Left renal pelvis (tissue), 4 donors: ENCODE measurements around the gene GGACT. TPM values are rescaled to one million over a fixed set of nuclear protein-coding genes. Genes with fewer than 3 reads are reported as not detected.

Experiments used
- DNase-seq, 4 donors: peaks; one replicate each; pipeline ENCODE4 v3.0.0-alpha.2; 2013; ENCODE audit warnings: low read depth in 4 of 4, low spot score in 3 of 4
- polyA plus RNA-seq, 4 donors: library from polyadenylated mRNA; unstranded; fragments of 120-200 nt; gene quantifications; one replicate each; pipeline ENCODE4 v1.2.1, GENCODE V29; 2013; ENCODE audit not compliant: insufficient read length in 4 of 4

Gene GGACT
- polyA plus RNA-seq, 4 donors: 3.1 to 5.5 (median 4.2) TPM

GRCh38 chr13:100484702-100485101 lies 103.9 kb downstream of the GGACT start:
- no peak for DNase-seq

GRCh38 chr13:100483841-100484381 lies 104.7 kb downstream of the GGACT start:
- no peak for DNase-seq

- no peak for DNase-seq
Observed at GRCh38 chr13:100483139-100483538, 105.5 kb downstream of the GGACT start.

- DNase-seq: no peak
Observed at GRCh38 chr13:100480676-100481075, 107.9 kb downstream of the GGACT start.

Other genes starting within 250 kb of the GGACT start
- gene TMTC4, start 86.0 kb upstream of the GGACT start, polyA plus RNA-seq: 10 to 100 TPM; 24.3 to 37.5 (median 35.7) TPM